Aorta (tissue), 5 donors: Measurements from ENCODE around the gene OR2S2. TPM values are rescaled to one million over a fixed set of nuclear protein-coding genes. Genes with fewer than 3 reads are reported as not detected.

Experiments
- ATAC-seq: fragments of 200-7000 bp; cut with Tn5 transposase; one replicate; pipeline ENCODE4 v1.9.1; 2022; ENCODE audit warnings: moderate library complexity; ENCODE audit not compliant: low FRiP score
- DNase-seq, 2 donors: peaks; one replicate each; pipeline ENCODE4 v3.0.0-alpha.2; 2020
- H3K27ac ChIP-seq, 2 donors: one replicate each; pipeline ENCODE4 v1.5.1; 2013; ENCODE audit warnings: low read length in 2 of 2, mild to moderate bottlenecking in 2 of 2, moderate library complexity in 2 of 2, control low read depth in 1 of 2, inconsistent platforms in 1 of 2, low read depth in 1 of 2
- H3K27me3 ChIP-seq, 2 donors: one replicate each; pipeline ENCODE4 v1.6.1; 2013; ENCODE audit warnings: control low read depth in 1 of 2, low read length in 1 of 2, mild to moderate bottlenecking in 1 of 2, moderate library complexity in 1 of 2; ENCODE audit not compliant: insufficient read depth in 2 of 2, control insufficient read depth in 1 of 2
- H3K36me3 ChIP-seq, 2 donors: one replicate each; pipeline ENCODE4 v1.6.1; 2013; ENCODE audit warnings: control low read depth in 1 of 2, low read length in 1 of 2, mild to moderate bottlenecking in 1 of 2; ENCODE audit not compliant: insufficient read depth in 2 of 2, control insufficient read depth in 1 of 2
- H3K4me1 ChIP-seq, 2 donors: one replicate each; pipeline ENCODE4 v1.6.1; 2013; ENCODE audit warnings: low read length in 2 of 2, control low read depth in 1 of 2, mild to moderate bottlenecking in 1 of 2, moderate library complexity in 1 of 2; ENCODE audit not compliant: insufficient read depth in 2 of 2, control insufficient read depth in 1 of 2
- H3K4me3 ChIP-seq, 2 donors: one replicate each; pipeline ENCODE4 v1.5.1; 2013; ENCODE audit warnings: low read length in 2 of 2, control low read depth in 1 of 2, mild to moderate bottlenecking in 1 of 2
- H3K9me3 ChIP-seq: one replicate; pipeline ENCODE4 v1.6.1; 2013; ENCODE audit warnings: mild to moderate bottlenecking, low read length; ENCODE audit not compliant: control insufficient read depth
- WGBS, 2 donors: extraction: QIAGEN DNeasy Blood & Tissue Kit; methylation state at CpG; one replicate each; pipeline ENCODE4 v1.1.7; 2013; 5-methylcytosine and 5-hydroxymethylcytosine counted together
- intact Hi-C, 2 donors: fragments of 100-400 bp; cut with DNase I; formaldehyde crosslinking; loops; one replicate each; pipeline versions ENCODE4 v1.14.2 to v1.15.0; 2022
- polyA plus RNA-seq, 2 donors: library from polyadenylated mRNA; stranded (reverse); fragments of 200-250 nt; gene quantifications; one replicate each; pipeline ENCODE4 v1.2.3, GENCODE V29; 2013
- total RNA-seq, 2 donors: library from RNA; stranded (reverse); fragmentation: NEBNext Ultra II Directional; extraction: Animal tissue kit (Norgen Biotek cat#: 25700); gene quantifications; one replicate each; pipeline ENCODE4 v1.2.1, GENCODE V29; 2021
- donor health status: healthy with polysubstance abuse.
- donor health status: Bipolar disorder and iron deficiency.
- donor health status: DM: no; HTN: no; CAD: no.
- donor health status: DM: no; HTN: no; CAD: no.
- donor health status: DM: yes; HTN: yes; CAD: no.

Gene OR2S2
- total and polyA plus RNA-seq, 4 donors = not detected

GRCh38 chr9:35972093-35972492 is 14.1 kb upstream of the OR2S2 start:
- ATAC-seq (no peak), DNase-seq (no peak)
- no peaks in the 10 kb centered on the region for H3K36me3 ChIP-seq
- no peak overlapping the region for H3K4me3 ChIP-seq
- WGBS, 2 donors = 29 to 37% methylated on average over 23 to 35 of the region's 35 CpGs
- intact Hi-C loops = no loop called here
- H3K4me1 ChIP-seq = no peaks in the 10 kb centered on the region
- H3K9me3 ChIP-seq = peaks cover 4% of the 10 kb centered on the region
- H3K27ac ChIP-seq = no peak overlapping the region
- no peaks in the 10 kb centered on the region for H3K27me3 ChIP-seq

- Histone ChIP-seq H3K9me3 (no peaks in the 10 kb centered on the region), H3K4me3 (no peak overlapping the region), H3K27ac (no peak overlapping the region), H3K36me3 (no peaks in the 10 kb centered on the region), H3K27me3 (no peaks in the 10 kb centered on the region), H3K4me1 (no peaks in the 10 kb centered on the region)
- intact Hi-C loops = no loop called here
- DNase-seq = no peak
- ATAC-seq = no peak
- 39 to 52% methylated on average over 2 of the region's 2 CpGs for WGBS, 2 donors
Observed at GRCh38 chr9:35967042-35967441, 9.1 kb upstream of the OR2S2 start.

GRCh38 chr9:35966433-35966832 is 8.5 kb upstream of the OR2S2 start:
- intact Hi-C loops = no loop called here
- no peak for ATAC-seq
- 79 to 85% methylated on average over 4 of the region's 4 CpGs for WGBS, 2 donors
- DNase-seq = no peak
- Histone ChIP-seq H3K27ac (no peak overlapping the region), H3K9me3 (no peaks in the 10 kb centered on the region), H3K4me1 (no peaks in the 10 kb centered on the region), H3K27me3 (no peaks in the 10 kb centered on the region), H3K4me3 (no peak overlapping the region), H3K36me3 (no peaks in the 10 kb centered on the region)

- Histone ChIP-seq H3K4me3 (no peak overlapping the region), H3K4me1 (no peaks in the 10 kb centered on the region), H3K36me3 (no peaks in the 10 kb centered on the region), H3K9me3 (no peaks in the 10 kb centered on the region), H3K27me3 (no peaks in the 10 kb centered on the region), H3K27ac (no peak overlapping the region)
- DNase-seq = no peak
- ATAC-seq = no peak
- intact Hi-C loops = no loop called here
- WGBS, 2 donors = 82 to 88% methylated on average over 6 of the region's 6 CpGs
Observed at GRCh38 chr9:35965011-35965410, 7.1 kb upstream of the OR2S2 start.

- Histone ChIP-seq H3K27ac (no peak overlapping the region), H3K4me1 (no peaks in the 10 kb centered on the region), H3K27me3 (no peaks in the 10 kb centered on the region), H3K9me3 (no peaks in the 10 kb centered on the region), H3K4me3 (no peak overlapping the region), H3K36me3 (no peaks in the 10 kb centered on the region)
- intact Hi-C loops = loop anchor here in 1 of 2 donors (5.0 kb wide), 1 partner anchor 40 kb away; no protein-coding TSS in a partner anchor
- DNase-seq (no peak), ATAC-seq (no peak)
- 64 to 69% methylated on average over 22 to 23 of the region's 23 CpGs for WGBS, 2 donors
Observed at GRCh38 chr9:35962126-35962906, 4.4 kb upstream of the OR2S2 start.

GRCh38 chr9:35960039-35960655 is 2.2 kb upstream of the OR2S2 start:
- Histone ChIP-seq H3K27me3 (no peaks in the 10 kb centered on the region), H3K36me3 (no peaks in the 10 kb centered on the region), H3K9me3 (no peaks in the 10 kb centered on the region), H3K27ac (no peak overlapping the region), H3K4me3 (no peak overlapping the region), H3K4me1 (no peaks in the 10 kb centered on the region)
- no peak for DNase-seq
- ATAC-seq = no peak
- intact Hi-C loops = loop anchor here in 1 of 2 donors (5.0 kb wide), 1 partner anchor 42 kb away; no protein-coding TSS in a partner anchor
- WGBS, 2 donors = 70 to 79% methylated on average over 3 of the region's 3 CpGs

GRCh38 chr9:35956651-35957050 is 1.3 kb downstream of the OR2S2 start:
- no peaks in the 10 kb centered on the region for H3K27me3 ChIP-seq
- H3K4me1 ChIP-seq = no peaks in the 10 kb centered on the region
- no peaks in the 10 kb centered on the region for H3K36me3 ChIP-seq
- 78 to 79% methylated on average over 5 of the region's 5 CpGs for WGBS, 2 donors
- ATAC-seq (no peak), DNase-seq (no peak)
- H3K4me3 ChIP-seq = no peak overlapping the region
- H3K9me3 ChIP-seq = no peaks in the 10 kb centered on the region
- intact Hi-C loops = loop anchor here in 1 of 2 donors (5.0 kb wide), 1 partner anchor 66 kb away; no protein-coding TSS in a partner anchor
- no peak overlapping the region for H3K27ac ChIP-seq

- intact Hi-C loops = loop anchor here (2.0 to 5.0 kb wide), 2 partner anchors 67 to 68 kb away; no protein-coding TSS in a partner anchor
- Histone ChIP-seq H3K36me3 (no peaks in the 10 kb centered on the region), H3K27me3 (no peaks in the 10 kb centered on the region), H3K4me3 (no peak overlapping the region), H3K27ac (no peak overlapping the region), H3K4me1 (no peaks in the 10 kb centered on the region), H3K9me3 (no peaks in the 10 kb centered on the region)
- WGBS, 2 donors = 2 to 4% methylated on average over 6 of the region's 6 CpGs
- DNase-seq (no peak), ATAC-seq (peak; percentile 89)
Observed at GRCh38 chr9:35954942-35955546, 2.9 kb downstream of the OR2S2 start.
